Smooth muscle cell of bladder (primary cell): ENCODE results near the gene ADGRA3. TPM values are rescaled to one million over a fixed set of nuclear protein-coding genes. Genes with fewer than 3 reads are reported as not detected.

ENCODE experiments used
- total RNA-seq: library from RNA; depleted of rRNA; stranded (reverse); fragments of >200 nt; gene quantifications from 2 replicates; pipeline ENCODE4 v1.2.3, GENCODE V29; 2014

Gene ADGRA3, protein sequence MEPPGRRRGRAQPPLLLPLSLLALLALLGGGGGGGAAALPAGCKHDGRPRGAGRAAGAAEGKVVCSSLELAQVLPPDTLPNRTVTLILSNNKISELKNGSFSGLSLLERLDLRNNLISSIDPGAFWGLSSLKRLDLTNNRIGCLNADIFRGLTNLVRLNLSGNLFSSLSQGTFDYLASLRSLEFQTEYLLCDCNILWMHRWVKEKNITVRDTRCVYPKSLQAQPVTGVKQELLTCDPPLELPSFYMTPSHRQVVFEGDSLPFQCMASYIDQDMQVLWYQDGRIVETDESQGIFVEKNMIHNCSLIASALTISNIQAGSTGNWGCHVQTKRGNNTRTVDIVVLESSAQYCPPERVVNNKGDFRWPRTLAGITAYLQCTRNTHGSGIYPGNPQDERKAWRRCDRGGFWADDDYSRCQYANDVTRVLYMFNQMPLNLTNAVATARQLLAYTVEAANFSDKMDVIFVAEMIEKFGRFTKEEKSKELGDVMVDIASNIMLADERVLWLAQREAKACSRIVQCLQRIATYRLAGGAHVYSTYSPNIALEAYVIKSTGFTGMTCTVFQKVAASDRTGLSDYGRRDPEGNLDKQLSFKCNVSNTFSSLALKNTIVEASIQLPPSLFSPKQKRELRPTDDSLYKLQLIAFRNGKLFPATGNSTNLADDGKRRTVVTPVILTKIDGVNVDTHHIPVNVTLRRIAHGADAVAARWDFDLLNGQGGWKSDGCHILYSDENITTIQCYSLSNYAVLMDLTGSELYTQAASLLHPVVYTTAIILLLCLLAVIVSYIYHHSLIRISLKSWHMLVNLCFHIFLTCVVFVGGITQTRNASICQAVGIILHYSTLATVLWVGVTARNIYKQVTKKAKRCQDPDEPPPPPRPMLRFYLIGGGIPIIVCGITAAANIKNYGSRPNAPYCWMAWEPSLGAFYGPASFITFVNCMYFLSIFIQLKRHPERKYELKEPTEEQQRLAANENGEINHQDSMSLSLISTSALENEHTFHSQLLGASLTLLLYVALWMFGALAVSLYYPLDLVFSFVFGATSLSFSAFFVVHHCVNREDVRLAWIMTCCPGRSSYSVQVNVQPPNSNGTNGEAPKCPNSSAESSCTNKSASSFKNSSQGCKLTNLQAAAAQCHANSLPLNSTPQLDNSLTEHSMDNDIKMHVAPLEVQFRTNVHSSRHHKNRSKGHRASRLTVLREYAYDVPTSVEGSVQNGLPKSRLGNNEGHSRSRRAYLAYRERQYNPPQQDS (N-terminal part only)
- 18.9 and 21.9 TPM in 2 replicates for total RNA-seq

DNA sequence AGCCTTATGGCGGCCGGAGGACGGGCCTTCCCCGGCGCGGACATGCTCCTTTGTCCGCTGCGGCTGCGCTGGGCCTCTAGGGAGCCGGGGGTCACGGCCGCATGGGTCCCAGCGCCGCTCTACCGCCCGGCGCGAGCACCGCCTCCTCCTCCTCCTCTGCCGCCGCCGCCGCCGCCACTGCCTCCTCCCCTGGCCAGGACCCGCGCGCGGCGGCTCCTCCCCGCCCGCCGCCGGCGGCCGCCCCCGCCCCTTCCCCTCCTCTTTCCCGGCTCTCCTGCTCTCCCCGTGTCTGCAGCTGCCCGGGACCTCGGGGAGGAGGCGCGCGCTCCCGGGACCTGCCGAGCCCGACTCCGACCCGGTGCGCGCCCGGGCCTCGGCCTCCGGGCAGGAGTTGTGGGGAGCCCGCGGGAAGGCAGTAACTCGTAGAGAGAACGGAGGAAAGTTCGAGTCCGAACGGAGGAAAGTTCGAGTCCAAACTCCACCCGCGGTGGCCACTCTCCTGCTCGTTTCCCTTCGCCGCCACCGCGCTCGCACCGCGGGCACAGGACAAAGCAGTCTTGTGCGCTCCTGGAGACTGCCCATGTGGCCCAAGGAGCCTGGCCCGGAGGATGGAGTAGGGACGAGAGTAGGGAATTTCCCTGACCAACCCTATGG, at the start of gene ADGRA3:
ADGRA3 (minus strand) TSS at position 179 of the 654 bp plus-strand sequence. CDS start 282 bp downstream, outside the sequence.

Other genes starting within 250 kb of the ADGRA3 start
- gene GBA3, start 176.9 kb upstream of the ADGRA3 start, total RNA-seq = not detected in 2 replicates